ENCODE results near the gene CALB2. TPM values are rescaled to one million over a fixed set of nuclear protein-coding genes. Genes with fewer than 3 reads are reported as not detected.

CALB2 gene
- total RNA-seq, 1 experiment from 2014 or later, result 0.85 TPM

- no CpG with 5 or more reads among the region's 12 CpGs for WGBS (ENCODE audit: extremely low coverage, insufficient read length, low lambda C conversion rate)
- Histone ChIP-seq H3K56ac (ENCODE audit: insufficient read length, low read depth, low read length) (no peak overlapping the region), H4K91ac (ENCODE audit: insufficient read length, low read depth, low read length) (no peak overlapping the region), H2BK15ac (ENCODE audit: low read depth, low read length) (no peak overlapping the region), H3T11ph (ENCODE audit: low read length) (no peak overlapping the region), H3K23me2 (ENCODE audit: insufficient read length, low read depth, low read length, poor library complexity, severe bottlenecking) (no peaks in the 10 kb centered on the region), H2BK12ac (ENCODE audit: insufficient read length, low read depth, low read length) (no peak overlapping the region), H4K5ac (ENCODE audit: insufficient read length, low read depth, low read length) (no peak overlapping the region), H3K4me1 (ENCODE audit: insufficient read depth, low read length) (no peaks in the 10 kb centered on the region), H3K79me1 (ENCODE audit: insufficient read depth, low read depth, low read length, poor library complexity, severe bottlenecking) (no peaks in the 10 kb centered on the region), H3K23ac (ENCODE audit: insufficient read length, low read depth, low read length) (no peak overlapping the region), H4K8ac (replicated peaks; ENCODE audit: insufficient read length, low read depth, low read length) (no peak overlapping the region), H2BK120ac (ENCODE audit: low read depth, low read length, poor library complexity, severe bottlenecking) (no peak overlapping the region), H3K9ac (ENCODE audit: extremely low read depth, insufficient read length, low read length) (no peak overlapping the region), H3K18ac (ENCODE audit: insufficient read length, low read depth, low read length) (no peak overlapping the region), H3K9me3 (ENCODE audit: control insufficient read depth, low read depth, low read length) (no peaks in the 10 kb centered on the region), H3K4ac (ENCODE audit: low read depth, low read length) (no peak overlapping the region), H2AFZ (ENCODE audit: low read length) (no peak overlapping the region), H3K4me2 (ENCODE audit: insufficient read depth, insufficient read length, low read length) (peak overlapping the region; percentile 25), H2BK20ac (ENCODE audit: low read depth, low read length, poor library complexity, severe bottlenecking) (no peak overlapping the region), H2AK5ac (ENCODE audit: insufficient read length, low read length) (no peak overlapping the region), H3K27me3 (ENCODE audit: insufficient read depth, low read length) (no peaks in the 10 kb centered on the region), H3K27ac (ENCODE audit: insufficient read length, low read depth, low read length) (no peak overlapping the region), H3K14ac (ENCODE audit: insufficient read depth, low read length) (no peak overlapping the region), H4K20me1 (ENCODE audit: control insufficient read depth, insufficient read depth, insufficient read length) (no peaks in the 10 kb centered on the region), H3K79me2 (ENCODE audit: insufficient read depth, low read length) (no peaks in the 10 kb centered on the region), H2BK5ac (ENCODE audit: insufficient read length, low read length) (no peak overlapping the region)
- peaks cover 15 to 19% of the 10 kb centered on the region in 2 experiments for H3K4me1 Mint-ChIP-seq
- peaks cover 0 to 2% (median 0%) of the 10 kb centered on the region in 3 experiments; a peak in 1 of 7 replicates for H3K36me3 Mint-ChIP-seq (ENCODE audit: insufficient read depth in 1 of 3, low read depth in 3 of 3)
- H3K9me3 Mint-ChIP-seq, result peaks cover 0 to 4% of the 10 kb centered on the region in 2 experiments; a peak in 2 of 5 replicates
- peaks cover 64% of the 10 kb centered on the region for H3K27me3 Mint-ChIP-seq (ENCODE audit: low read depth)
- no peak for DNase-seq
- peak overlapping the region; percentile 28 to 90 for H3K4me3 Mint-ChIP-seq
- no peak for TF ChIP-seq CTCF (conservative IDR thresholded peaks at IDR 0.05)
- no peak overlapping the region for H3K27ac Mint-ChIP-seq
Observed at GRCh38 chr16:71426880-71427615, 68.5 kb downstream of the CALB2 start.
